GM21447 (cell line): ENCODE results near the gene HHATL.
"Not testable (repeated sequence)": the region's sequence is repeated elsewhere in the genome, so short reads cannot be mapped to it uniquely, and the experiment has no call there.

Source experiments
- ATAC-seq: cut with Tn5 transposase; IDR thresholded peaks from one replicate; pipeline ENCODE4 v1.9.1; 2021; ENCODE audit not compliant: unreplicated experiment

The HHATL gene

GRCh38 chr3:42734263-42734860, 31.8 kb upstream of the HHATL start:
- ATAC-seq = no peak

DNA sequence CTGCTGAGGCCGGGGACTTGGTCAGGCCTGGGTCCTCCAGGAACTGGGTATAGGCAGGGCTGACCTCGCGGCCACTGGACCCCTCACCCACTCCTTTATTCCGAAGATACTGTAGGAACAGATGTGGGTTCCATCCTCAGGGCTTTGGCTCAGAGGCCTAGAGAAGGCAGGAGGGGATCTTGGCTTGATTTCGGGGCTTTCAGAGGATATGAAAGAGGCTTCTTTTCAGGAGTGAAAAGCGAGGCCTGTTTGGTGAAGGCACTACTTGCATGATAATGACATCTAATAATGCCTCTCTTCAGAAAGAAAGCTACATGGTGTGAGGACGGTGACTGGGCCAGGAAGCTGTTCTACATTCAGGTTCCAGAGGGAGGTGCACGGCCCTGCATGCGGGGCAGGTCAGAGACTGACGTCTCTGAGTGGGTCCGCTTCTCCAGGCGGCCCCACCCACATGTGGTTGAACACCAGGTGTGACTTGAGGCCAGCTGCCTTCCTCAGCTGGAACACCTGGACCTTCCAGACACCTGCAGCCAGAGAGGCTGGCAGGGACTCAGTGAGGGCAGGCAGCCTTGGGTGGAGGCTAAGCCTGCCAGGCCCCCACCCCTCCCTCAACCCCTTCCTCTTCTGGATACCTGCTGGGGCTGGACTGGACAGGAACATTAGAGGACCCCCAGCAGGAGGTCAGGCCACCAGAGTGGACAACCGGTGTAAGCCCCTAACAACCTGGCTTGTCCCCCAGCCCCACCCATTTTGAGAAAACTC, 31.1 kb upstream of the HHATL start:
- no peak for ATAC-seq

DNA sequence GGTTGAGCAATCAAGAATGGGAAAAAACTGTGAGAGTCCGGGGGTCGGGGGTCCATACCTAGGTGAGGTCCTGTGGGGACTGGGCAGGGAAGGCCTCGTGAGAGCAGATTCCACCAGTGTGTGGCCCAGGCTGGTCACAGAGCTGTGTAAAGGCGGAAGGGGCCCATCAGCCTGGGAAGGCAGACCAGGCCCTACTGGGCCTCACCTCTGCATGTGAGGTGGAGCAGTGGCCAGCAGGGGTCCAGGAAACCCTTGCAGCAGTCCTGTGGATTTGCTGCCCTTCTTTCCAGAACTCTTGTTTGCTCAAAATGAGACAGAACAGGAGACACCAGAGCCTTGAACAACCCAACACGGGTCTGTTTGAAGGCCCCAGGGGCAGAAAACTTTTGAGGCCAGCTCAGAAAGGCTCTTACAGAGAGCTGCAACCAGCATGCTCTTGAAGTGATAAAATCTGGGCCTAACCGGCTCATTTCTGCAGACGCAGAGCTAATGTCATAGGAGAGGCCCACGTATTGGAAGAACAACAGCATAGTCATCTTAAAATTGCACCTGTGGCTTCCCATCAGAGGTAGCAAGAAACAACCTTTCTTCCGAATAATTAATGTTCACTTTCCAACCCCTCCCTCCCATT, 30.3 kb upstream of the HHATL start:
- no peak for ATAC-seq

DNA sequence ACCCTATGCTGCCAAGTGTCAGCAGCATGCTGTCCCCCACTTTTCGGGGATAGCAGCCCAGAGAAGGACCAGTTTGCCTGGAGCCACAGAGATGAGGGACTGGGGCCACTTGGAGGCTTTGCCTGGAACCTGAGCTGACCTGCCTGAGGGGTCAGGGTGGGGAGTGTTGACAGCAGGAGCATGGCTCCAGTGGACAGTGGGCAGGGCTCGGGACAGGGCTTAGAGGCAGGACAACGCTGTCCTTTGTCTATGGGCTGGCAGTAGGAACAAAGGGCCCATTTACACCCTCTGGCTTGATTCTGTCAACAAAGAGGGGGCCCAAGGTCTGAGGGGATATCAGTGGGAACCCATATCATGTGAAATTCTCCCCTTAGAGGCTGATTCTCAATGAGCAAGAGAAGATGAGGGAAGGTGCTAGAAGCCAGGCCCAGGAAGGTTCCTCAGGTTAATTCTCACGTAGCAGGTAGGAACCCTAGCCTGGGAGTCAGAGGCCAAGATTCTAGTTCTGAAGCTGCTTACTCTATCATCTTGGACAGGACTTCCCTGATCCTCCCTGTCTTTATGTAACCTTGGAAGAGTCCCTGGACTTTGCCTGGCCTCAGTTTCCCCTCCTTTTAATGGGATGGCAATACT, 29.7 kb upstream of the HHATL start:
- no peak for ATAC-seq

- ATAC-seq = no peak
Observed at GRCh38 chr3:42731476-42732195, 29.0 kb upstream of the HHATL start.

DNA sequence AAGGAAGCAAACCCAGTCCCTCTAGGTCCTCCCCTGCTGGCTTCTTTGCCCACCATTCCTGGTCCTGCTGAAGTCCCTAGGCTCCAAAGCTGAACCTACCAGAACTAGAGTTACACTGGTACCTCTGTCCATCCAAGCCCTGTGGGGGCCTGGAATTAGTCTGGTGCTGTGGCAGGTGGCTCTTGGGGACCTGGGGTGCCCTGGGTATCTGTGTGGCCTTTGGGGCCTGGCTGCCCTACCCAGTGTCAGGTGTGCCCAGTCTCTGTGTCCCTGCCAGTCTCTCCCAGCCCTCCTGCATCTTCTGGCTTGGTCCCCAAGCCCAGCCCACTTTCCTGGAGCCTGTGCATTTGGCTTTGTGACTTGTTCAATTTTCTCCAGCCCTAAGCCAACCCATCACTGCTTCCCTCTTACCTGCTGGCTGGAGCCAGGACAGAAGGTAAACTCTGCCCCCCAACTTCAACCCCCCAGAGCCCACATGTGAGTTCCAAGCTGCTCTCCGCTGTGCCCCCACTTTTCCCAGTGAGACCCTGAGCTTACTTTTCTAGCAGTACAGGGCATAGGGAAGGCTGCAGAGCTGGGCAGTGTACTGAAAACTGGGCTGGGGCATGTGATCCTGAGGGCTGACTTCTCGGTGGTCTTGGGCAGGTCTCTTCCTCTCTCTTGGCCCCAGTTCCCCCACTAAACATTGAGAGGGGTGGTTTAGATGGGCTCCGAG, 28.3 kb upstream of the HHATL start:
- no peak for ATAC-seq

DNA sequence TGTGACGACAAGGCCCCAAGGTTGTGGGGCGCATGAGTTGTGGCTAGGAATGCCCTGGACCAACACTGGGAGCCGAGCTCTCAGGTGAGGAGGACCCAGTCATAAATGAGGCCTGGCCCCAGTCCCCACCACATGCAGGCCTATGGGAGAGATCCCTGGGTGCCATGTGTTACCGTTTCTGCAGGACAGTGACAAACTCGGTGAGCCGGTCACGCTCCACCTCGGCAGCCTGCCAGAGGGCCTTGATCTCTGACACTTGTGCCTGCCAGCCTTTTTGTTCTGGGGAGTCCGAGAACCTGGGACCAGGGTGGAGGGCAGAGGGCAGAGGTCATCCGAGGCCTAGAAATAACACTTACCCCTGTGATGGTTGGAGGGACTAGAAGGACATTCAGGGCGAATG, 27.7 kb upstream of the HHATL start:
- no peak for ATAC-seq

- ATAC-seq = no peak
Observed at GRCh38 chr3:42729404-42730145, 27.0 kb upstream of the HHATL start.

DNA sequence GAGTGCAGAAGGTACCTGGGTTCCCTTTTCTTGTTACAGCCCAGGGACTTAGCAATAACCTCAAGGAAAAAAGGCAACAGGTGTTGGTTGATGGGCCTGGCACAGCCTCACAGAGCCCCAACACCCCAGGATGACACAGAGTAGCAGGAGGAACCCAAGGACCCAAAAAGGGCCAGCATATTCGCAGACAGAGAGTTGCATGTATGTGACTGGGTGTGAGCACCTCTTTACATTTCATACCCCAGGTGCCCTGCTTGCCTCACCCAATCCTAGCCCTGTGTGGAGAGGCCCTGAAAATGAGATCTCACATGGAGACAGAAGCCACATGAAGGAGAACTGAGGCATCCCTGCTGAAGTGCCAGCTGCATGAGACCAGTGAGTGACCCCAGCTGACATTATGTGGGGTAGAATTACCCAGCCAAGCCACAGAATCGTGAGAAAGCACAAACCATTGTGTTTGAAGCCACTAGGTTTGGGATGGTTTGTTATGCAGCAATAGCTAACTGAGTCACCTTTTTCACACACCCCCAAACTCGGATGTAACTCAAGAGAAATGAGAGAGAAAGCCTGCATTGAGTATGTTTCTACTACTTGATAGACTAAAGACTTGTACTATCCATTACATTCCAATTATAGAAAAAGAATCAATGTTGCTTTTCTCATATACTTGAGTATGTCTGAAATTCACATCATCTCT, 26.2 kb upstream of the HHATL start:
- ATAC-seq = no peak

DNA sequence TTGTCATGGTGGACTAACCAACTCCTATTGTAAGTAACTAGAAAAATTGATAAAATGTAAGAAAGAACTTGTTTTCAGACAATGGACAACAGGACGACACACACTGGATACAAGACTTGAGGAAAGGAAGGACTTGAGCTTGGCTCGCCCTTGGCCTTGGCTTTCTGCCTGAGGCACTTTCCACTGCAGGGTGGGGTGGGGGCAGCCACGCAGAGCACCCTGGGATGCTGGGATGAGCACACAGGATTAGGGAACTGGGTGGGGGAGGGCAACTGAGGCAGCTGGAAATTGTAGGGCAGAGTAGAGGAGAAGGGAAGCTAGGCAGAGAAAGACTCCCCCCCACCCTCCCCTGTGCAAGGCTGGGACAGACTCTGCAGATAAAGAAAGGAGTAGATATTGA, 25.5 kb upstream of the HHATL start:
- ATAC-seq = no peak

- no peak for ATAC-seq
Observed at GRCh38 chr3:42725454-42725853, 22.9 kb upstream of the HHATL start.

- ATAC-seq = no peak
Observed at GRCh38 chr3:42723219-42723618, 20.6 kb upstream of the HHATL start.

GRCh38 chr3:42722442-42722841, 19.8 kb upstream of the HHATL start:
- not testable (repeated sequence) for ATAC-seq

GRCh38 chr3:42721690-42722089, 19.1 kb upstream of the HHATL start:
- no peak for ATAC-seq

- ATAC-seq = no peak
Observed at GRCh38 chr3:42720126-42720525, 17.5 kb upstream of the HHATL start.

GRCh38 chr3:42719002-42719401, 16.4 kb upstream of the HHATL start:
- no peak for ATAC-seq

GRCh38 chr3:42718338-42718737, 15.7 kb upstream of the HHATL start:
- no peak for ATAC-seq

DNA sequence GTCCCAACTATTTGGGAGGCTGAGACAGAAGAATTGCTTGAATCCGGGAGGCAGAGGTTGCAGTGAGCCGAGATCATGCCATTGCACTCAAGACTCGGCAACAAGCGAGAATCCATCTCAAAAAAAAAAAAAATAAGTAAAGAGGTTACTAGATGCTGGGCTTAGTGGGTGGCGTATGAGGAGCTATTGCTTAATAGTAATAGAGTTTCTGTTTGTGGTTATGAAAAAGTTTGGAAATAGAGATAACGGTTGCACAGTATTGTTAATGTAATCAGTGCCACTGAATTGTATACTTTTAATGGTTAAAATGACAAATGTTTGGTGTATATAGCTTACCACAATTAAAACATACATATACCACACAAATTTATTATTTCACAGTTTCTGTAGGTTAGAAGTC, 14.7 kb upstream of the HHATL start:
- ATAC-seq = no peak

- no peak for ATAC-seq
Observed at GRCh38 chr3:42714171-42714852, 11.7 kb upstream of the HHATL start.
